Fibroblast of skin of abdomen (primary cell): Measurements from ENCODE around the gene TUBGCP6.

Experiments used
- DNase-seq: peaks from one replicate; pipeline ENCODE4 v3.0.0-alpha.2; 2013

TUBGCP6 gene

DNA sequence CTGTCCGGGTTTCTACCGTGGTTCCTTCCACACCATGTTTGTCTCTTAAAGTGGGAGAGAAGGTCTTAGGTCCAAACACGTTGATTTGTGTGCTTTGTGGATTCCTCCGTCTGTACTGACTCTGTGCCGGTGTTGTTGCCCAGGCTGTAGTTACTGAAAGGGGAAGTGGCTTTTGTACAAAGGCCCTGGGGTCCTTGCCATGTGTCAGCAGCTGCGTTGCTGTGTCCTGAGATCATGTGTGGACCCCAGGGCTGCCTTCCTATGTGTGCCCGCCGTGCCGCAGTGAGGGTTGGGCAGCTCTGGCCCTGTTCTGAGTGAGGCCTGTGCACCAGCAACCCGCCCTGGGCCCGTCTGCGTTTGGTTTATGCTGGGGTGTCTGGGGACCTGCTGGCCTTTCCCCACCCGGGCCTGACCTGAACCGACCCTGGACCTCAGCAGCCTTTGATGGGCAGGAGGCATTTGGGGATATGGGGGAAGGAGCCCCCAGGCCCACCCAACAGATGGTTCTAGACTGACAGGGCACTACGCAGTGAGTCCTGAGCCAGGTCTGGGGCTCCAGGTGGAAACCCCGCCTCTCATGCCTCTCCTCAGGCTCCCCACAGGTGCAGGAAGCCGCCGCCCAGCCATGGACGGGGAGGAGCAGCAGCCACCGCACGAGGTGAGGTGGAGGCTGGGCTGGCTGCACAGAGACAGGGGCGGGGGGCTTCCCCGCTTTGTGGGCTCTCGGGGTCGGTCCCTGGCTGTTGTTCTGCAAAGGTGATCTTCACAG is 52.2 kb downstream of the TUBGCP6 start:
- DNase-seq, result no peak

DNA sequence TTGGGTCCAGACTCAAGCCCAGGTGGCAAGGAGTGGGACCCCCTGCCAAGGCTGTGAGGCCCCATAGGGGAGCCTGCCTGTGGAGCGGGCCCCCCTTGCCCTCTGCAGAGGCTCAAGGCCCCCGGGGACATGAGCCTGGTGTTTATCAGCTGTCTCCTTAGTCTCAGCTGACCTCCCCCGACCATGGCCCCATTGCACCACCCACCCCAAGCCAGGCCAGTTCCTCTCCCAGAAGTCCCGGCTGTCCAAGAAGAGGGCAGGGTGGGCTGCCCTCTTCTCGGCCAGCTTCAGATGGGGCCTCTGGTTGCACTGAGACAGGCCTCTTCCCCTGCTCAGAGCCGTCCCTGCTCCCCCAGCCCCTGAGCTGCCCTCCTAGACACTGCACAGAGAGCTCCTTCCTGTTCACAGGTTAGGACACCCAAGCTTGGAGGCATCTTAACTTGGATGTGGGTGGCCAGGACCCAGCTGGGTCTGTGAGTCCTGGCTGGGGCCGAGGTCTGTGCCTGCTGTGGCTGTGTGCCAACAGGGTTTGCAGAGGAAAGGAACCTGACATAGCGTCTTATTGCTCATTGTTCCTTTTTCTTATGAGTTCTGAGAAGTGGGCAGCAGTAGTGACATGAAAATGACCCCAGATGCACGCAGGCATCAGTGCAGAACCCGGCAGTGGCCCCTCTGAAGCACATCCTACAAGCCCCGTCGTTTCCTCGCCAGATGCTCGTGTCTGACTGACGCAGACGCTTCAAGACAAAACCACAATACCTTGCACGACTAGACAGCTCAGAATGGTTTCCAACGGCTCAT is 53.7 kb downstream of the TUBGCP6 start:
- DNase-seq, result peak; percentile 44

DNA sequence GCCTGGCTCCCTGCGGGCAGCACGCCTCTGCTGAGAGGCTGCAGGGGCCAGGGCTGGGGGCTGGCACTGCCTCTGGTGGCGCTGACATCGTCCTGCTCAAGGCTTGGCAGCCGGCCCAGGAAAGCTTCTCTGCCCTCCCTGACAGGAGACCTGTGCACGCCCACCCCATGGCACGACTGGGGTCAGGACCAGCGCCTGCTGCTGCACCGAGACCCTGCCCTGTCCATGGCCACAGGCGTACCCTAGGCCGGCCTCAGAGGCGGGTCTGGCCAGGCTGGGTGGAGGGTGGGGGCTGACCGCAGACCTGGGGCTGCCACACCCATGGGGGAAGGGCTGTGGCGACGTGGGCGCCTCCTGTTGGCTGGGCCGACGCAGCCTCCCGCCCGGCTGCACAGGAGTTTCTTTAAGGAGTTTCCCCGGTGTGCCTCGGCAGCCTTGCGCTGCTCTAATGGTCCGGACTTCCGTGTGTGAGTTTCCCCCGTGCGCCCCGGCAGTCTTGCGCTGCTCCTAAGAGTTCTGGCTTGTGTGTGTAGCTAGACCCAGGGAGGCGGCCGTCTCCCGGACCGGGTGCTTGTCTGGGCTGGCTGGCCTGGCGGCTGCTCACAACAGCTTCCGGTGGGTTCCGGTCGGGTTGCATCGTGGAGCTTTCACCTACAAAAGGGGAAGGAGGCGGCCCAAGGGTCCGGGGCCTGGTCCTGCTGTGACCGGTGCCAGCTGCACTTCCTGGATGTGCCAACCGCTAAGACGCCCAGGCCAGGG is 54.5 kb downstream of the TUBGCP6 start:
- DNase-seq, result peak; percentile 35

GRCh38 chr22:50189849-50190181 is 55.0 kb downstream of the TUBGCP6 start:
- no peak for DNase-seq

GRCh38 chr22:50189184-50189848 is 55.5 kb downstream of the TUBGCP6 start:
- no peak for DNase-seq

DNA sequence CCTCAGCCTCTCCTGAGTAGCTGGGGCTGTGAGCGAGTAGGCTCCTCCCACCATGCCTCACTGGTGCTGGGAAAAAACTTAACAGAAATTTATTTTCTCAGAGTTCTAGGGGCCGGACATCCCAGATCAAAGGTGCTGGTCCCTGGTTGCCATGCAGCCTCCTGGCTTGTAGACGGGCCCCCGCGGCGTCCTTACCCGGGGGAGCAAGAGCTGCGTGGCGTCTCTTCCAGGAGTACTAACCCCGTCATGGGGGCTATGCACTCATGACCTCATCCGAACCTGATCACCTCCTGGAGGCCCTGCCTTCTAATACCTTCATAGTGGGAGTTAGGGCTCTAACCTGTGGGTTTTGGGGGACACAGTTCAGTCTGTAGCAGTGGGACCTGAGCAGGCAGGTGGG is 56.5 kb downstream of the TUBGCP6 start:
- no peak for DNase-seq

GRCh38 chr22:50186761-50187523 is 57.9 kb downstream of the TUBGCP6 start:
- peak; percentile 29 for DNase-seq

GRCh38 chr22:50186181-50186714 is 58.6 kb downstream of the TUBGCP6 start:
- no peak for DNase-seq

GRCh38 chr22:50185375-50186087 is 59.3 kb downstream of the TUBGCP6 start, which contains the start of gene TRABD:
Gene TRABD (plus strand): TSS chr22:50185913. CDS start chr22:50193061, 7,148 bp downstream.
- DNase-seq, result peak; percentile 92

DNA sequence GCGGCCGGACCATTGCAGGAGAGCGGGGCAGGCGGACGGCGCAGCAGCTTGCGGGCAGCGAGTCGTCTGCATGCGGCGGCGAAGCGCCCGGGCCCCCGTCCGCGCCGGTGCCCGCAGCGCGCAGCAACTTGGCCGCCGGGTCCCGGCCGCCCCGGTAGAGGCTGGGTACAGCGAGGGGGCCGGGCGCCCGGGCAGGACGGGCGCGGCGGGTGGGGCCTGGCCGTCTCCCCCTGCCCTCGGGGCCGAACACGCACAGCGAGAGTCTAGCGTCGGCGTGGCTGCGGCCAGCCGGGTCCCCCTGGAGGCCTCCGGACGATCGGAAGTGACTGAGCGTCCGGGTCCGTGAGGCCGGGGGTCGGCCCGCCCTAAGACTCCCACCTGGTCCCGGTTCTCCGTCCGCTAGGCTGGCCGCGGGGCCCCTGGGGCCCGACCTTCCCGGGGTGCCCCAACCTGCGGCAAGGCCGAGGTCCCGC is 59.9 kb downstream of the TUBGCP6 start:
- DNase-seq, result no peak

- DNase-seq, result peak; percentile 49
Measured at GRCh38 chr22:50184004-50184901, 60.6 kb downstream of the TUBGCP6 start.

- DNase-seq, result no peak
Measured at GRCh38 chr22:50183141-50183971, 61.5 kb downstream of the TUBGCP6 start.

DNA sequence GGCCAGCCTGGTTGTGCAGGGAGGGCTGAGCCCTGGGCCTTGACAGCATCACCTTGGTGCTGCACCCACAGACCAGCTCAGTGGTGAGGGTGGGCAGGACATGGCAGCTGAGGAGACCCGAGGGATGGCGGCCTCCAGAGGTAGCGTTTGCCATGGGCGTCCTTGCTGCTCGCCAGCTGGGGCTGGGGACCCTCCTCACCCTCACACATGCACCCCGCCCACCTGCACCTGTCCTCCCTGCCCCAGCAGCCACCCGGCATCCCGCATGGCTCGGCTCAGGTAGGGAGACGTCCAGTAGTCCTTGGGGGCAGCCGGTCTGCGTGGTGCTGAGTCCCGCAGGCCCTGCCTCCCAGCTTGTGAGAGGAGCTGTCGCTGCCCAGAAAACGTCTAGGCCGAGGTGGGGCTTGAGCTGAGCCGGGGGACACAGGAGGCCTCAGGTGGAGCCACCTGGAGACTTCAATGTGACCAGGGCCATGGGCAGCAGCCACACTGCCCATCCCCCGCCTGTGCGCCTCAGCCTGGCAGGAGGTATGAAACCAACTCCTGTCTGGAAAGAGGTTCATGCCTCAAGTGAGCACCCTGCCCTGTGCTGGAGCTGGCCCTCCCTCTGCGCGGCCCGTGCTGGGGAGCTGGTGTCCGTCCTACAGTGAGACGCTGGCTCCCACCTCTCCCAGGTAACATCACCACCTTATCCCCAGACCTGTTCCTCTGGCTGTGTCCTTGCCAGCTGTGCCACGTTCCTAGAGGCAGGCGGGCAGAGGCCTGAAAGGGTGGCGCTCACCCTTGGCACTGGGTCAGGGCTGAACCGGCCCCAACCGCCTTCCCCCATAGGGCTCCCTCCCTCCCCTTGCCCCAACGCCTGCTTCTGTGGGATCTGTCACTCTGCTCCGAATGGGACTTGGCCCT is 62.4 kb downstream of the TUBGCP6 start:
- DNase-seq, result no peak

DNA sequence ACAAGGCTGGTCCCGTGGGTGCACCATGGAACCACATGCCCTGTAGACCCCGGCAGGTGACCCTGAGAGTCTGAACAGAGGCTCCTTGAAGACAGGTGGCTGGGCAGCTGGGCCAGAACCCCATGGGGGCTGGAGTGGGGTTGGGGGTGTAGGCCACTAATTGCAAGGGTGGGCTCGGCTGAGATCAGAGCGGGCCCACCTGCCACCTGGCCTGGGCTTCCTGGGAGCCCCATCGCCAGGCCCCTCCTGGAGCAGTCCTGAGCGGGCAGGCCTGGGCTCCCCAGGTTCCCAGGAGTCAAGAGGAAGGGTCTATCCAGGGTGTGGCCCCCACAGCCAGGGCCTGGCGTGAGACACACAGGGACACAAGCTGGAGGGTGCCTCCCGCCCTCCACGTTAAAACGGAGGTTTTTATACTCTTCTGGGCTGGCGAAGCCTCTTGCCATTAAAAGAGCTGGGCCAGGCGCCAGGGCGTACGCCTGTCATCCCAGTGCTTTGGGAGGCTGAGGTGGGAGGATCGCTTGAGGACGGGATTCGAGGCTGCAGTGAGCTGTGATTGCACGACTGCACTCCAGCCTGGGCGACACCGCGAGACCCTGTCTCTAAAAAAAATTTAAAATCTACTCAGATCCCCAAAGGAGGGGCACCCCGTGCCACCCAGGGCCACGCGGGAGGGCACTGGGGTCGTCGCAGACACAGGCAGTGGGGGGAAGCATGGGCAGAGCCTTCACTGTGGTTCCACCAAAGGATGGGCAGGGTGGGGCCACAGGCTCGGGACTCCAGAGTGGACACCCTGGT is 63.9 kb downstream of the TUBGCP6 start:
- DNase-seq, result no peak

DNA sequence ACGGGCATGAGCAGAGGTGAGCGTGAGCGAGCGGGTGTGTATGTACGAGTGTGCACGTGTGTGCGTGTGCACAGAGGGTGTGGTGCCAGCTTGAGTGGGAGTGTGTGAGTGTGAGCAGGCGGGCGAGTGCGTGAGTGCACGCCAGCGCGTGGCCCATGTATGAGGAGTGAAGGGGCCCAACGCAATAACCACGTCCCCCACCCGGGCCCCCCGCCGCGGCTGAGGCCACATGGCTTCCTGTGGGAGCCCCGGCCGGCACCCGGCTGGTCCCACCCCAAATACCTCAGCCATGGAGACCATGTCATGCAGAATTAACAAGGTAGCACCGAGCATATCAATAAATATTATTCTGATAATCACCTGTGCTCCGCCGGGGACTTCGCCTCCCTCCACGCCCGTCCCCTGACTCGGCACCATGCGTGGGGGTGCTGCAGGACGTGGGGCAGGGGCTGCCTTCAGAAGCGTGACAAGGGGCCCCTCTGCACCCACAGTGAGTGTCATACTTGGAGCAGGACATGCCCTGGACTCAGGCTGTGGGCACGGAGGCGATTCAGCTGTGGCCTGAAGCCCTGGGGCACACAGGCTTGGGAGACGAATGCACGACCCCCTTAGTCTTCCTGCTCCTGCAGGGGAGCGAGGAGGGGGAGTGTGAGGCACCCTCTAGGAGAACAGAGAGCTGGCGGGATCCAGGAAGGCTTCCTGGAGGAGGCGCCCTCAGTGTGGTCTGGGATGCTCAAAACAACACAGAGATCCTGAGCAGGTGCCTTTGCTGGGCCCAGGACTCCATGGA is 64.7 kb downstream of the TUBGCP6 start:
- no peak for DNase-seq
